KOPT-K1 (cell line): ENCODE data around the gene BFSP1.

Source experiments
- H3K27ac ChIP-seq: fragments of 200-600 bp; sonication (generic); 2 replicates; pipeline ENCODE4 v1.5.1; 2016; ENCODE audit warnings: antibody characterized with exemption, mild to moderate bottlenecking, low read depth, low read length; ENCODE audit not compliant: poor library complexity, severe bottlenecking
- H3K36me3 ChIP-seq: fragments of 200-600 bp; sonication (generic); 2 replicates; pipeline ENCODE4 v1.5.1; 2017; ENCODE audit warnings: antibody characterized with exemption, mild to moderate bottlenecking, low read length, moderate library complexity; ENCODE audit not compliant: insufficient read depth
- H3K9me3 ChIP-seq: fragments of 200-600 bp; sonication (generic); 2 replicates; pipeline ENCODE4 v1.5.1; 2017; ENCODE audit warnings: antibody characterized with exemption, low read length, mild to moderate bottlenecking; ENCODE audit not compliant: insufficient read depth, poor library complexity, severe bottlenecking

The BFSP1 gene

DNA sequence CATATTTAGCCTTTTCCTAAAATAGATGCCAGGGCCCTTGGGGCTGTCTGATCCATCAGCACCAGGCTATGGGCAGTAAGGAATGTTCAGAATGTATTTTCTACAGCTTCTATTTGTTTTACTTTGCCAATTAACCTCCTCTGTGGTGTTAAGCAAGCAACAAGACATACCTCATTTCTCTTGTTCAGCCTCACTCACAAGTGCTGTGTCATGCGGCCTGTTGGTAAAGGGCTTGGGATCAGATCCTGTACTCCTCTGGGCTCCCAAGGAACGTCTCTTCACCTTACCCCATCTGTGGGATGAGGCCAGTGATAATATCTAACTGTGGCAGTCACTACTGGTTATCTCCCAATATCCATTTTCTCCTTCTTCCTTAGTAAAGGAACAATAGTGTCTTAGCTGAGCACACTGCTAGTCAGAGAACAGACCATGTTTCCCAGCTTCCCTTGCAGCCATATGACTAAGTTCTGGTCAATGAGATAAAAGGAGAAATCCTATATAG, 31.7 kb upstream of the BFSP1 start:
- no peaks in the 10 kb centered on the region for H3K9me3 ChIP-seq
- no peak overlapping the region for H3K27ac ChIP-seq
- H3K36me3 ChIP-seq = no peaks in the 10 kb centered on the region

DNA sequence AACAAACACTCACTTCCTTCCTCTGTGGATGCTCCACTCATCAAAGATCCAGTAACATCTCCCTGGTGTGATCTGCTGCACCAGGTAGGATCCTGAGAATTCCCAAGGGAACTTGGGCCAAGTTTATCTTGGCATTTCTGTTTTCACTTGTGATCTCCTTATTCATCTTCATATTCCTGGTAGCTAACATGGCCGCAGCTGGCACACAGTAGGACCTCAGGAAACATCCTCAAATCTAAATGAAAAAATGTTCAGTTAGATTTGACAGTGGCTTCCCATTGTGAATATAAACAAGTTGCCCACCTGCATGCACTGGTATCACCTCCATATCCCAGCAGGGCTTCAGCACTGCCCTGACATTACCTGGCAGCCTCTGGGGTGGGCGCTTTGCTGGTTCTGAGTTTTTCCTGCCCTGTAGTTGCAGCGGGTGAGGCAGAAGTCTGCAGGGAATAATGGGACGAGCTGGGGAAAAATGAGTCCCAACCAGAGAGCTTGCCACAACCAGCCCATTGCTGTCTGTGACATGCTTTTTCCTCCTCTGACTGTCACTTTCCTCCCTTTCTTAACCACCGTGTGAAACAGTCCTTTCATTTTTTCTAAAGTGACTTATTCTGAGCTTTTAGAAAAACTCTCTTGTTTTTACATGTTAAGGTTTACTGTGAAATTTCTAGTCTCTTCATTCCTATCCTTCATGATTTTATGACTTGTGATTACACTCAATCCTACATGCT, 29.3 kb upstream of the BFSP1 start:
- H3K9me3 ChIP-seq = no peaks in the 10 kb centered on the region
- H3K27ac ChIP-seq = no peak overlapping the region

GRCh38 chr20:17559338-17559737, 28.2 kb upstream of the BFSP1 start:
- Histone ChIP-seq H3K27ac (no peak overlapping the region), H3K36me3 (no peaks in the 10 kb centered on the region), H3K9me3 (no peaks in the 10 kb centered on the region)

More for the DNA sequence above, 29.3 kb upstream of the BFSP1 start:
- no peaks in the 10 kb centered on the region for H3K36me3 ChIP-seq

GRCh38 chr20:17558941-17559304, 27.7 kb upstream of the BFSP1 start:
- no peaks in the 10 kb centered on the region for H3K9me3 ChIP-seq
- no peak overlapping the region for H3K27ac ChIP-seq
- H3K36me3 ChIP-seq = no peaks in the 10 kb centered on the region

DNA sequence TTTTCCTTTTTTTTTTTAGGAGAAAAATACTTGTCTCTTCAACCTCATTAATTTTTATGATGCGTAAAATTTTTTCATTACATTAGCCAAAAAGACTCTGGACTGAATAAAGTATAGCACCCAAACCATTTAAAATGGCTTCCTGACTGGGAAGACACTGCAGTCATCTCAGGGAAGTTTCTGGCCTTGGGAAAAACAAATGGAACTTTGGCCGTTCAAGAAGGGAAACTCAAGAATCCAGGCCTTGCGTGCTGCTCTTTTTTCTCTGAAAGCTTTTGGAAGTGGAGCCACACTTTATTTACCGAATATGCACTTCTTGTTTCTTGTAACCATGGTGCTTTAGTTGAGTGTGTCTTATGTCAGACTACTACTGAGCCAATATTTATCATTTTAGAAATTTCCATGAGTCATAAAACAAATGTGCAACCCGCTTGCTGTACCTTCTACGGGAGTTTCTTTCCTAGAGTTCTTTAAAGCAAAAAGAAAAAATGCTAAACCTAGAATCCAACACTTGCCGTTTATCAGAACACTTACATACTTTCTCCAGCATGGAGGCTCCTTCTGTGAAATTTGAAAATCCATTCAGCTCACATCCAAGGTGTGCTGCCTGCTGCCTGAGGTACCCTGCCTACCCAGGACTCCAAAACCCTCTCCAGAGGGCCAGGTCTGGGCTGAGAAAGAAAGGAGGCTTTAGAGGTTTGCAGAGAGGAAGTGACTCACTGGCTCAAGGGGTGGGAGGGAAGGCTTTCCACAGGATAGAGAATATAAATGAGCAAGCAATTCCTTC, 27.2 kb upstream of the BFSP1 start:
- H3K36me3 ChIP-seq = no peaks in the 10 kb centered on the region
- H3K27ac ChIP-seq = no peak overlapping the region
- H3K9me3 ChIP-seq = no peaks in the 10 kb centered on the region

DNA sequence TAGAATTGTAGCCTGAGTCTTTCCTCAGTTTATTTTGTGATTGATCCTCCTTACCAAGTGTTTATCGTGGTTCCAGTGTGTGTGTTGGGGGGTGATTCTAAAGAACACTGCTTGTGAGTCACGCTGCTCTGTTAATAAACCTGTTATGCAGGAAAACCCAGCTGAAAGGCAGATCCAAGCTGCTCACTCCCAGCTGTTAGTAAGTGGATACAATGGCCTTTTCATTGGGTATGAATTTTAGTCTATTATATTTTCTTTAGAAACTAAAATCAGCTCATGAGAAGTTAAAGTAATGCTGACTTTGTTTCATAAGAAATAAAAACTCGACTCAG, 26.5 kb upstream of the BFSP1 start:
- no peaks in the 10 kb centered on the region for H3K36me3 ChIP-seq
- H3K27ac ChIP-seq = no peak overlapping the region
- H3K9me3 ChIP-seq = no peaks in the 10 kb centered on the region

DNA sequence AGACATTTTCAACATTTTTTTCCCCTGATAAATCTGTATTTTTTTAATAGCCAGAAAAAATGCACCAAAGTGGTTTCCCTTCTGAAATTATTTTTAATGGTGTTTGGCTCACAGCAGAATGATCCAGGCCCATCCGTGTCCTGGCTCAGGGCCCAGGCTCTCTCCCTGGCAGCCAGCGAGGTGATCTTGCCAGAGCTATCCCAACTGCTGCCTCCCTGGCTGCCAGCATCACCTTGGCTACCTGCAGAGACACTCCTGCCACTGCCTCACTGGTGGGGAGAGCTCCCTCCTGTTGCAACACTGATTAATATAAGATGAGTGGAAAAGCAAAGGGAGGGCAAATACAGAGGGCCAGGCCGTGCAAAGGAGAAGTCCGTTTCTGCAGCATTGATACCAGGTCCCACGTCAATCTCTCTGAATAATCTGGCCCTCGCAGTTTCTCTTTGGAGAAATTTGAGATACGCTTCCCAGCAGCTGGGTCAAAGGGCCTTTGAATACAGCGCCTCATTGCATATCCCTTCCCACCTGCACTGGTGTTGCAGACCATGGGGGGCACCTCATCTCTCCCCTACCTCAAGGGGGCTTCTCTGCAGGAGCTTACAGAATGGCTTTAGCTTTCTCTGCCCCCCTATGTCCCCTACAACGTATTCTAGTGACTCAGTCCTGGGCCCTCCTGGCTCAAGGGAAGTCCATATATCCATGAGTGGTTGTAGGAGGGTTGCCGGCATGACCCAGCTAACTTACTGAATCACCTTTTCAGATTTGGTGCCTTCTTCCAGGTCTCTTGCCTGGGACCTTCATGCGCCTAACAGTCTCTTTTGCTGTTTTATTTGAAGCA, 25.9 kb upstream of the BFSP1 start:
- Histone ChIP-seq H3K36me3 (no peaks in the 10 kb centered on the region), H3K9me3 (no peaks in the 10 kb centered on the region), H3K27ac (no peak overlapping the region)

GRCh38 chr20:17555106-17555505, 23.9 kb upstream of the BFSP1 start:
- Histone ChIP-seq H3K9me3 (no peaks in the 10 kb centered on the region), H3K36me3 (no peaks in the 10 kb centered on the region), H3K27ac (no peak overlapping the region)

DNA sequence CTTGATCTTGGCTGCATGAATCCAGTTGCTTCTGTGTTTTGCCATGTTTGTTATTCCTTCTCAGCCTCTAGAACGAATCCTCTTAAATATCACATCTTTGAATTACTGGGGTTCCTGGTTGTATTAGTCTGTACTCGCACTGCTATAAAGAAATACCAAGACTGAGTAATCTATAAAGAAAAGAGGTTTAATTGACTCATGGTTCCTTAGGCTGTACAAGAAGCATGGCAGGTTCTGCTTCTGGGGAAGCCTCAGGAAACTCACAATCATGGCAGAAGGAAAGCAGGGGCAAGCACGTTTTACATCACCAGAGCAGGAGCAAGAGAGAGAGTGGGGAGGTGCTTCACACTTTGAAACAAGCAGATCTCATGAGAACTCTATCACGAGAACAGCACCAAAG, 18.0 kb upstream of the BFSP1 start:
- Histone ChIP-seq H3K27ac (no peak overlapping the region), H3K9me3 (no peaks in the 10 kb centered on the region), H3K36me3 (no peaks in the 10 kb centered on the region)

DNA sequence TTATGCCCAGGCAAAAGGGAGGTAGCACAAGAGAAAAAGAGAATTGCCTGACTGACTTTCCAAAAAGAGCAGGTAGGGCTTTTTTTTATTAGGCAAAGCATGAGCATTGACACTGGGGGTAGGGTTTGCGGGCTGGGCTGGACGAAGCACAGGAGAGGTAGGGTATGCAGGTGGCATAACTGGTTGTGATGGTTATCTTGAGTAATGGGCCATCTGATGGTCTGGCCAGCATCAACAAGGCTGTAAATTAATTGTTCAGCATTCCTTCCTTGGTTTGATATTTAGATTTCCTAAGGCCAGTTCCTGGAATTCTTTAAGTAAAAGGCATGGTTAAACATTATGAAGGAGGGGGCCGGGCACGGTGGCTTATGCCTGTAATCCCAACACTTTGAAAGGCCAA, 13.9 kb upstream of the BFSP1 start:
- Histone ChIP-seq H3K27ac (no peak overlapping the region), H3K9me3 (no peaks in the 10 kb centered on the region), H3K36me3 (no peaks in the 10 kb centered on the region)

- no peaks in the 10 kb centered on the region for H3K36me3 ChIP-seq
Observed at GRCh38 chr20:17543531-17544131, 12.5 kb upstream of the BFSP1 start.

GRCh38 chr20:17542993-17543412, 11.8 kb upstream of the BFSP1 start:
- no peak overlapping the region for H3K27ac ChIP-seq
- no peaks in the 10 kb centered on the region for H3K36me3 ChIP-seq
- H3K9me3 ChIP-seq = no peaks in the 10 kb centered on the region

More at GRCh38 chr20:17543531-17544131, 12.5 kb upstream of the BFSP1 start:
- no peaks in the 10 kb centered on the region for H3K9me3 ChIP-seq
- H3K27ac ChIP-seq = no peak overlapping the region

- Histone ChIP-seq H3K36me3 (no peaks in the 10 kb centered on the region), H3K27ac (no peak overlapping the region), H3K9me3 (no peaks in the 10 kb centered on the region)
Observed at GRCh38 chr20:17542481-17542880, 11.3 kb upstream of the BFSP1 start.

- Histone ChIP-seq H3K36me3 (no peaks in the 10 kb centered on the region), H3K9me3 (no peaks in the 10 kb centered on the region), H3K27ac (no peak overlapping the region)
Observed at GRCh38 chr20:17541996-17542395, 10.8 kb upstream of the BFSP1 start.

DNA sequence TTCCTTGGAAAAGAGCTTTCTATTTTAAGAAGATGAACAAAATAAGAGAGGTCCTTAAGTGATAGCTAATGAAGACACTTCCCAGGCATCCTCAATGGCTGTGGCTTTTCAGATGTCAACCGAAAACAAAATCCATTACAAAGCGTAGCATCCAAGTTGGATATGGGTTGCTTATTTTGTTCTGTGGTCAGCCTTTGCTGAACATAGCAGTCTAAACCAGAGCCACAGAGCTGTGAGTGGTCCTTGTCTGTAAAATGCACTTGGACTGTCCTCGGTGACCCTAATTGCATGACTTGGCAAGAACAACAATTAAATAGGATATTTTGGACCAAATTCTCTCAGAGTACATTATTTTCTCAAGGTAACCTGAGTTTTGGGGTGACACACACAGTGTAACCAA, 10.4 kb upstream of the BFSP1 start:
- H3K36me3 ChIP-seq = no peaks in the 10 kb centered on the region
- H3K27ac ChIP-seq = no peak overlapping the region
- H3K9me3 ChIP-seq = no peaks in the 10 kb centered on the region
